Heart right ventricle (tissue), 16 donors: Measurements from ENCODE around the gene EPHB6. TPM values are rescaled to one million over a fixed set of nuclear protein-coding genes. Genes with fewer than 3 reads are reported as not detected.
A peak's percentile ranks its signal among the peaks of the same experiment; 100 is the strongest.

ENCODE experiments used
- ATAC-seq, 8 donors: fragments of 200-7000 bp; cut with Tn5 transposase; one replicate each; pipeline ENCODE4 v1.9.1; 2020; ENCODE audit warnings: mild to moderate bottlenecking in 8 of 8, moderate library complexity in 8 of 8, moderate number of reproducible peaks in 1 of 8
- DNase-seq, 2 donors: peaks; one replicate each; pipeline ENCODE4 v3.0.0-alpha.2; 2020
- H3K27ac ChIP-seq, 10 donors: fragments of 200-600 bp; sonication (generic) in 2 of 10; one replicate each; pipeline versions ENCODE4 v1.5.0 to v1.8.0; 2020 to 2022; ENCODE audit warnings: mild to moderate bottlenecking in 3 of 10
- H3K27me3 ChIP-seq, 7 donors: fragments of 200-600 bp; one replicate each; pipeline ENCODE4 v1.8.0; 2021 to 2022; ENCODE audit warnings: mild to moderate bottlenecking in 2 of 7
- H3K36me3 ChIP-seq, 9 donors: fragments of 200-600 bp; sonication (generic) in 1 of 9; one replicate each; pipeline versions ENCODE4 v1.5.0 to v1.8.0; 2020 to 2022; ENCODE audit warnings: mild to moderate bottlenecking in 2 of 9
- H3K4me1 ChIP-seq, 9 donors: fragments of 200-600 bp; sonication (generic) in 1 of 9; one replicate each; pipeline versions ENCODE4 v1.5.0 to v1.8.0; 2020 to 2022; ENCODE audit warnings: mild to moderate bottlenecking in 4 of 9
- H3K4me3 ChIP-seq, 10 donors: fragments of 200-600 bp; sonication (generic) in 2 of 10; one replicate each; pipeline versions ENCODE4 v1.5.0 to v1.8.0; 2020 to 2022; ENCODE audit warnings: mild to moderate bottlenecking in 7 of 10, moderate library complexity in 2 of 10
- H3K9me3 ChIP-seq, 11 donors: fragments of 200-600 bp in 10 of 11; sonication (generic) in 2 of 11; one replicate each; pipeline versions ENCODE4 v1.5.0 to v1.8.0; 2013 to 2022; ENCODE audit warnings: mild to moderate bottlenecking in 2 of 11, control low read depth in 1 of 11, moderate library complexity in 1 of 11
- WGBS, 2 donors: extraction: QIAGEN DNeasy Blood & Tissue Kit; methylation state at CpG; one replicate each; pipeline ENCODE4 v1.1.7; 2013; ENCODE audit warnings: inconsistent platforms in 1 of 2; 5-methylcytosine and 5-hydroxymethylcytosine counted together
- intact Hi-C, 10 donors: fragments of 100-400 bp; cut with DNase I; formaldehyde crosslinking; loops; one replicate each; pipeline versions ENCODE4 v1.11.1 to v1.14.2; 2022
- polyA plus RNA-seq, 2 donors: library from polyadenylated mRNA; stranded (reverse); fragments of 200-250 nt; gene quantifications; one replicate each; pipeline ENCODE4 v1.2.3, GENCODE V29; 2013
- total RNA-seq, 10 donors: library from RNA; stranded (reverse); fragmentation: NEBNext Ultra II Directional in 3 of 10; extraction: Animal tissue kit (Norgen Biotek cat#: 25700) in 3 of 10; gene quantifications; one replicate each; pipeline versions ENCODE4 v1.2.1 to v1.2.4, GENCODE V29; 2021 to 2023
- TF ChIP-seq, protein P1 (sequence below), 9 donors: fragments of 200-600 bp; sonication (generic) in 2 of 9; IDR thresholded peaks; one replicate each; pipeline versions ENCODE4 v1.5.0 to v1.8.0; 2021 to 2022; ENCODE audit warnings: antibody characterized with exemption in 9 of 9, mild to moderate bottlenecking in 5 of 9, moderate library complexity in 1 of 9
- donor health status: Arrhythmogenic right ventricular cardiomyopathy.
- donor health status: ischemic (EF 13 %, LVEDD 7.1; RV severe dilation, severe dysfunction).
- donor health status: healthy with polysubstance abuse.
- donor health status: DM: no; HTN: yes; CAD: no.
- donor health status: DM: no; HTN: no; CAD: no.
- donor health status: ischemic (EF 25% LVEDD 6.9; RV normal size, moderate dysfunction).
- donor health status: ischemic (EF 25% LVEDD 5.7; RV mildly dilated, moderate dysfunction).
- donor health status: healthy.
- donor health status: DM: yes; HTN: yes; CAD: no.
- donor health status: Ischemic cardiomyopathy.
- donor health status: ischemic (EF 35%, LVEDD 5.7; RV mildly dilated, moderate dysfunction).
- donor health status: nonischemic (EF 11% LVEDD 7.7; RV severe dilation, severe dysfunction).
- donor health status: DM: yes; HTN: yes; CAD: no.
- donor health status: PGD.
- donor health status: ischemic (EF 29% LVEDD 5.4; RV normal size, mild dysfunction).
- donor health status: nonischemic (EF 23%, LVEDD 6.1; RV moderate dilation, normal function).

Gene EPHB6
- total and polyA plus RNA-seq, 12 donors: 0.55 to 14.9 (median 2.6) TPM

- peaks cover 0 to 87% (median 48%) of the 10 kb centered on the region in 7 donors for H3K27me3 ChIP-seq
- H3K4me1 ChIP-seq: peaks cover 0 to 4% (median 0%) of the 10 kb centered on the region in 9 donors
These were observed 45.2 kb upstream of the EPHB6 start for GRCh38 chr7:142809671-142810070.

DNA sequence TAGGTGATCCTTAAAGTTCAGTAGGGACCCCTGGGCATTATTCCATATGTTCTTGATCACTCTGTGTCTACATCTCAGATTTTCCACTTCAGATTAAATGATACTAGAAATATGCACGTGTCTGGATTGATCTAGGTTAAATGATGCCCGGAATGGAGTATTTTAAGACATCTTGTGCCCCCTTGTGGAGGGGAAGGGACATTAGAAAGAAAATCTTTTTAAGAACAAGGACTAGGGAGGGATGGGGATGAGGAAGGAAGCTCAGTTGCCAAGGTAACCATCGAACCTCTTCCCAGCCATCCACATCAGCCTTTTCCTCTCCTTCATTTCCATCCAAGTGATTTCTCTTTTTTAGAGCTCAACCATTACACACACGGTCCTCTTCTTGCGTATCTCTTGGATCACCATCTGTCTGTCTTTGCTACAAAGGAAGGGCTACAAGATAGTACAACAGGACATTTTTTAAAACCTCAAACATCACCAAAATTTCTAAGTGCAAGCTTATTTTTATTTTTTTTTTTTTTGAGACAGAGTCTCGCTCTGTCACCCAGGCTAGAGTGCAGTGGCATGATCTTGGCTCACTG, 43.6 kb upstream of the EPHB6 start:
- intact Hi-C loops: loop anchor here in 3 of 10 donors (1.0 to 5.0 kb wide), 3 partner anchors 178 to 179 kb away; no protein-coding TSS in a partner anchor

More at GRCh38 chr7:142809671-142810070, 45.2 kb upstream of the EPHB6 start:
- 74 to 78% methylated on average over 2 of the region's 2 CpGs for WGBS, 2 donors
- H3K4me3 ChIP-seq: peak overlapping the region in 1 of 10 donors; percentile 13
- H3K36me3 ChIP-seq: no peaks in the 10 kb centered on the region
- TF ChIP-seq, protein P1, sequence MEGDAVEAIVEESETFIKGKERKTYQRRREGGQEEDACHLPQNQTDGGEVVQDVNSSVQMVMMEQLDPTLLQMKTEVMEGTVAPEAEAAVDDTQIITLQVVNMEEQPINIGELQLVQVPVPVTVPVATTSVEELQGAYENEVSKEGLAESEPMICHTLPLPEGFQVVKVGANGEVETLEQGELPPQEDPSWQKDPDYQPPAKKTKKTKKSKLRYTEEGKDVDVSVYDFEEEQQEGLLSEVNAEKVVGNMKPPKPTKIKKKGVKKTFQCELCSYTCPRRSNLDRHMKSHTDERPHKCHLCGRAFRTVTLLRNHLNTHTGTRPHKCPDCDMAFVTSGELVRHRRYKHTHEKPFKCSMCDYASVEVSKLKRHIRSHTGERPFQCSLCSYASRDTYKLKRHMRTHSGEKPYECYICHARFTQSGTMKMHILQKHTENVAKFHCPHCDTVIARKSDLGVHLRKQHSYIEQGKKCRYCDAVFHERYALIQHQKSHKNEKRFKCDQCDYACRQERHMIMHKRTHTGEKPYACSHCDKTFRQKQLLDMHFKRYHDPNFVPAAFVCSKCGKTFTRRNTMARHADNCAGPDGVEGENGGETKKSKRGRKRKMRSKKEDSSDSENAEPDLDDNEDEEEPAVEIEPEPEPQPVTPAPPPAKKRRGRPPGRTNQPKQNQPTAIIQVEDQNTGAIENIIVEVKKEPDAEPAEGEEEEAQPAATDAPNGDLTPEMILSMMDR (IDR thresholded peaks at IDR 0.05): no peak
- ATAC-seq (no peak), DNase-seq (no peak)
- intact Hi-C loops: loop anchor here in 2 of 10 donors (2.0 to 5.0 kb wide), 2 partner anchors 177 kb away; no protein-coding TSS in a partner anchor
- peak overlapping the region in 1 of 10 donors; percentile 68 for H3K27ac ChIP-seq
- no peaks in the 10 kb centered on the region for H3K9me3 ChIP-seq

GRCh38 chr7:142812437-142813215, 42.2 kb upstream of the EPHB6 start:
- H3K36me3 ChIP-seq: no peaks in the 10 kb centered on the region
- H3K27me3 ChIP-seq: peaks cover 0 to 94% (median 45%) of the 10 kb centered on the region in 7 donors
- H3K4me1 ChIP-seq: no peaks in the 10 kb centered on the region
- DNase-seq: no peak
- WGBS, 2 donors: 32 to 38% methylated on average over 7 of the region's 7 CpGs
- no peak overlapping the region for H3K27ac ChIP-seq
- ATAC-seq: no peak
- TF ChIP-seq, protein P1 (IDR thresholded peaks at IDR 0.05): no peak
- H3K9me3 ChIP-seq: no peaks in the 10 kb centered on the region
- intact Hi-C loops: loop anchor here in 1 of 10 donors (5.0 kb wide), 1 partner anchor 180 kb away; no protein-coding TSS in a partner anchor
- no peak overlapping the region for H3K4me3 ChIP-seq

More for the DNA sequence above, 43.6 kb upstream of the EPHB6 start:
- WGBS, 2 donors: 25 to 28% methylated on average over 6 of the region's 6 CpGs
- Histone ChIP-seq H3K36me3 (no peaks in the 10 kb centered on the region), H3K4me3 (no peak overlapping the region), H3K9me3 (no peaks in the 10 kb centered on the region), H3K27ac (peak overlapping the region in 1 of 10 donors; percentile 68), H3K27me3 (peaks cover 0 to 94% (median 38%) of the 10 kb centered on the region in 7 donors), H3K4me1 (no peaks in the 10 kb centered on the region)
- DNase-seq (no peak), ATAC-seq (no peak)
- TF ChIP-seq, protein P1 (IDR thresholded peaks at IDR 0.05): peak in 8 of 9 donors; percentile 35 to 63 (median 56)

GRCh38 chr7:142813226-142813625, 41.6 kb upstream of the EPHB6 start:
- no peak overlapping the region for H3K27ac ChIP-seq
- ATAC-seq (no peak), DNase-seq (no peak)
- no peak overlapping the region for H3K4me3 ChIP-seq
- 9 to 16% methylated on average over 2 of the region's 2 CpGs for WGBS, 2 donors
- no peaks in the 10 kb centered on the region for H3K9me3 ChIP-seq
- no peaks in the 10 kb centered on the region for H3K36me3 ChIP-seq
- TF ChIP-seq, protein P1 (IDR thresholded peaks at IDR 0.05): no peak
- H3K27me3 ChIP-seq: peaks cover 0 to 93% (median 40%) of the 10 kb centered on the region in 7 donors
- intact Hi-C loops: loop anchor here in 1 of 10 donors (5.0 kb wide), 1 partner anchor 181 kb away; no protein-coding TSS in a partner anchor
- no peaks in the 10 kb centered on the region for H3K4me1 ChIP-seq
